Bronchial epithelial cell (primary cell): ENCODE measurements around the gene ZFAND6. TPM values are rescaled to one million over a fixed set of nuclear protein-coding genes. Genes with fewer than 3 reads are reported as not detected.

Source experiments
- DNase-seq: peaks from one replicate; pipeline ENCODE4 v3.0.0-alpha.2; 2010; ENCODE audit warnings: low read depth
- FAIRE-seq: peaks from 2 replicates; lab custom pipeline; 2011; peaks lifted over from hg19 to GRCh38; lab: Jason Lieb, UNC
- H3K27me3 ChIP-seq: 2 replicates; pipeline ENCODE4 v1.5.1; 2011; ENCODE audit warnings: low read length; ENCODE audit not compliant: control insufficient read depth, insufficient read depth
- H3K36me3 ChIP-seq: 2 replicates; pipeline ENCODE4 v1.5.1; 2011; ENCODE audit warnings: low read length; ENCODE audit not compliant: control insufficient read depth, insufficient read depth
- H3K4me3 ChIP-seq: 2 replicates; pipeline ENCODE4 v1.5.1; 2011; ENCODE audit warnings: mild to moderate bottlenecking, low read depth, low read length, control low read depth
- total RNA-seq: library from RNA; depleted of rRNA; stranded (reverse); fragments of >200 nt; gene quantifications from 2 replicates; pipeline ENCODE4 v1.2.1, GENCODE V29; 2014
- TF ChIP-seq, protein P1 (sequence below): IDR thresholded peaks from 2 replicates; pipeline ENCODE4 v1.5.1; 2011; ENCODE audit warnings: mild to moderate bottlenecking, moderate library complexity, low read length, control low read depth, inconsistent platforms; ENCODE audit not compliant: insufficient read depth, severe bottlenecking

The ZFAND6 gene
- total RNA-seq, 1 donor from 2014 or later, result 186 TPM

DNA sequence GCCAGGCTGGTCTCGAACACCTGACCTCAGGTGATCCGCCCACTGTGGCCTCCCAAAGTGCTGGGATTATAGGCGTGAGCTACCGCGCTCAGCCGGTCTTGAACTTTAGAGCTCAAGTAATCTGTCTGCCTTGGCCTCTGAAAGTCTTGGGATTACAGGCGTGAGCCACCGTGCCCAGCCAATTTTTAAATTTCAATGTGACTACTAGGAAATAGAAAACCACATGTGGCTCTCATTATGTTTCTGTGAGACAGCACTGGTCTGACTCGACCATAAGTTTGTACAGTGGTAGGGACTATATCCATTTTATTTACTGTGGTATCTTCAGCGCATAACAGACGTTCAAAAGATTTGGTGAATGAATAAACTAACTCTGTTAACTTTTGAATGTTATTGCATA, 9.1 kb downstream of the ZFAND6 start:
- no peak overlapping the region for H3K4me3 ChIP-seq
- H3K27me3 ChIP-seq, result no peaks in the 10 kb centered on the region
- no peaks in the 10 kb centered on the region for H3K36me3 ChIP-seq
- TF ChIP-seq, protein P1, sequence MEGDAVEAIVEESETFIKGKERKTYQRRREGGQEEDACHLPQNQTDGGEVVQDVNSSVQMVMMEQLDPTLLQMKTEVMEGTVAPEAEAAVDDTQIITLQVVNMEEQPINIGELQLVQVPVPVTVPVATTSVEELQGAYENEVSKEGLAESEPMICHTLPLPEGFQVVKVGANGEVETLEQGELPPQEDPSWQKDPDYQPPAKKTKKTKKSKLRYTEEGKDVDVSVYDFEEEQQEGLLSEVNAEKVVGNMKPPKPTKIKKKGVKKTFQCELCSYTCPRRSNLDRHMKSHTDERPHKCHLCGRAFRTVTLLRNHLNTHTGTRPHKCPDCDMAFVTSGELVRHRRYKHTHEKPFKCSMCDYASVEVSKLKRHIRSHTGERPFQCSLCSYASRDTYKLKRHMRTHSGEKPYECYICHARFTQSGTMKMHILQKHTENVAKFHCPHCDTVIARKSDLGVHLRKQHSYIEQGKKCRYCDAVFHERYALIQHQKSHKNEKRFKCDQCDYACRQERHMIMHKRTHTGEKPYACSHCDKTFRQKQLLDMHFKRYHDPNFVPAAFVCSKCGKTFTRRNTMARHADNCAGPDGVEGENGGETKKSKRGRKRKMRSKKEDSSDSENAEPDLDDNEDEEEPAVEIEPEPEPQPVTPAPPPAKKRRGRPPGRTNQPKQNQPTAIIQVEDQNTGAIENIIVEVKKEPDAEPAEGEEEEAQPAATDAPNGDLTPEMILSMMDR, result no peak
- DNase-seq (no peak), FAIRE-seq (no peak)

DNA sequence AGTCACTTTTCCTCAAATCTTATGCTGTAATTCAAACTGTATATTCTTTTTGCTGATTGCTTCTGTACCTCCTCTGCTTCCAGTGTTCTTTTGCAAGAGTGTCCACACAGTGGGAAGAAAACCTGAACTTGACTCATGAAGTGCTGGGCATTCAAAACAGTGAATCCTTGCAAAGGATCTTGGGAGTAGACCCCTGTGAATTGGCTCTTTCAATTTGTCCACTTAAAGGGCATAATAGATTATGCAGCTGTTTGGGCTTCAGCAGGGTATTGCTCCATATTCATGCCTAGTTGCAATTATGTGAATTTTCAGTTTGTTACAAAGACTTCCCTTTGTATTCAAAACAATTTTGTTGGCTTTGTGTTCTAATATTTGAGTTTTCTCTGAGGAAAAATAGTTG, 11.4 kb downstream of the ZFAND6 start:
- no peak for FAIRE-seq
- Histone ChIP-seq H3K36me3 (no peaks in the 10 kb centered on the region), H3K4me3 (no peak overlapping the region), H3K27me3 (no peaks in the 10 kb centered on the region)
- TF ChIP-seq, protein P1, result no peak
- no peak for DNase-seq

DNA sequence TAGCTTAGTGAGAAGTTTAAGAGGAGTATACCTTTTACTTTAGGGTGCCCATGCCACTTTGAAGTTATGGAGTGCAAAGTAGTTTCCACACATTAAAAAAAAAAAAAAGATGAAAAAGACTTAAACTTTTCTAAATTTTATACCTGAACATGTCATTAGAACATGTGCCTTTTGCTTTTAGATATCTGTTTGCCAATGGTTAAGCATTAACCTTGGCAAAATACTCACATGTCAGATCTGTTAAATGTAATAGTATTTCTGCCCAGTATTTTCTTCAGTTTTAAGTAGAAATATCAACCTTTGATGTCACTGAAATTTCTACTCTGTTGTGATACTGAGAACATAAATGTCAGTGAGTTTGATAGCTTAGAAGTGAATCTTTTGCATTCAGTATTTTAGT, 12.2 kb downstream of the ZFAND6 start:
- H3K4me3 ChIP-seq, result no peak overlapping the region
- H3K27me3 ChIP-seq, result no peaks in the 10 kb centered on the region
- DNase-seq (no peak), FAIRE-seq (no peak)
- TF ChIP-seq, protein P1, result no peak
- H3K36me3 ChIP-seq, result no peaks in the 10 kb centered on the region

DNA sequence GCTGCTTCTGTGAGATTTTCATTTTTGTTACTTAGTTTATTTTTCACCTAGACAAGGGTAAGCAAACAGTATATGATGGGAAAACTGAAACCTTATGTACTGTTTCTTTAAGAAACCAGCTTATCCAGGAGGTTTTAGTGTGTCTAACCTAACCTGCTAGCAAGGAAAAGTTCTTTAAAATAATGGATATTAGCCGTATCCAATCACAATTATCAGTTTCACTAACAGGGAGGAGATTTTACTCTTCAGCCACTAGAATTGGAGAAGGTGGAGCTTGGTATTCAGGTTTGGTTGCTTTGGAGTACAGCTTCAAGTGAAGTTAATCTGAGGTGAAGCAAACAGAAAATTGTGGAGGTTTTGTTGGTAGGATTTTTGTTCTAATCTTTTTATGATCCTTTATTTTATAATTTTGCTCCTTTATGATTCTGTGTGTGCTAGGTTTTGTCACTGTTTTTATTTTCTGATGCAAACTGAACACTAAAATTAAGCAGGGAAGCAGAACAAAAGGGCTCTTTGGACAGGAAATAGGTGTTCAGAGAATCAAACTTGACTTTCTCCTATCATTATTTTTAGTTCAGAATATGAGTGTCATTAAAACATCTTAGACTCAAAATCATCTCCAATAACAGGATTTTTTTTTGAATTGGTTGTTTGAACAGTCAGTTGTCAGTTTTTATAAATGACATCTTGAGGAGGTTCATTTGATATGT, 13.0 kb downstream of the ZFAND6 start:
- DNase-seq, result peak; percentile 98
- Histone ChIP-seq H3K27me3 (no peaks in the 10 kb centered on the region), H3K4me3 (peak overlapping the region; percentile 44), H3K36me3 (no peaks in the 10 kb centered on the region)
- TF ChIP-seq, protein P1, result no peak
- no peak for FAIRE-seq

DNA sequence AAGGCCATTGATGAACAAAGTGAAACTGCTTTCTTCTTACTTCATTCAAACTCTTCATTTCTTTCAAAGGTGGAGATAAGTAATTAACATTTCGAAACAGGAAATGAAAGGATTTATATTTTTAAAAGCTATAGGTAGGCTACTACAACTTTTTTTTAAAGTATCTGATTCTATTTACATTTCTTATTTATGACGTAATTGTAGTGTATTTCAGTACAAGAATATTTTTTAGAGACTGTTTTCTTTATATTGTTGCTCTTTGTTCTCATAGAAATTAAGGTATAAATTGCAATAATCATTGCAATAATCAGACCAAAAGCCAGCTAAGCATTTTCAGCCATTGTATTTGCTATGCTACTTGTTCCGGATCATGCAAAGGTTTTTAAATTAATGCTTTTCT, 13.7 kb downstream of the ZFAND6 start:
- DNase-seq (no peak), FAIRE-seq (no peak)
- H3K4me3 ChIP-seq, result no peak overlapping the region
- no peaks in the 10 kb centered on the region for H3K36me3 ChIP-seq
- no peaks in the 10 kb centered on the region for H3K27me3 ChIP-seq
- TF ChIP-seq, protein P1, result no peak
